T-helper 9 cell (primary cell): Measurements from ENCODE around the gene PRX.

ENCODE experiments used
- DNase-seq: peaks from one replicate; pipeline ENCODE4 v3.0.0-alpha.2; 2020

The PRX gene

DNA sequence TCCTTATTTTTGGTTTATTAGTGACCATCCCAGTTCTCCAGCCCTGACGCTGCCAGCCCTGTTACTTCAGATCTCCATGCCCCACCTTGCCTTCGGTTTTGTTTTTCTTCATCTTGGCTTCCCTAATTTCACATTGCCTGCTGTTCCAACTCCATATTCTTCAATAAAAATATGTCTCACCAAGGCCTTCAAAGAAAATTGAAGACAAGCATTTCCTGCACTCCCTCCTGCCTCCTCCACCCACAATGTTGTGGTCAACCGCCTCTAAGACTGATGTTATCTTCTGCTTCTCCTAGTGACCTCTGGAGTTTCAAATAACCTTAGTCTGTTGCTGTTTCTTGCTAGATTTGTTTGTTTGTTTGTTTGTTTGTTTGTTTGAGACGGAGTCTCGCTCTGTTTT, 50.1 kb downstream of the PRX start:
- DNase-seq = no peak

GRCh38 chr19:40362160-40362559, 51.0 kb downstream of the PRX start:
- DNase-seq = no peak

DNA sequence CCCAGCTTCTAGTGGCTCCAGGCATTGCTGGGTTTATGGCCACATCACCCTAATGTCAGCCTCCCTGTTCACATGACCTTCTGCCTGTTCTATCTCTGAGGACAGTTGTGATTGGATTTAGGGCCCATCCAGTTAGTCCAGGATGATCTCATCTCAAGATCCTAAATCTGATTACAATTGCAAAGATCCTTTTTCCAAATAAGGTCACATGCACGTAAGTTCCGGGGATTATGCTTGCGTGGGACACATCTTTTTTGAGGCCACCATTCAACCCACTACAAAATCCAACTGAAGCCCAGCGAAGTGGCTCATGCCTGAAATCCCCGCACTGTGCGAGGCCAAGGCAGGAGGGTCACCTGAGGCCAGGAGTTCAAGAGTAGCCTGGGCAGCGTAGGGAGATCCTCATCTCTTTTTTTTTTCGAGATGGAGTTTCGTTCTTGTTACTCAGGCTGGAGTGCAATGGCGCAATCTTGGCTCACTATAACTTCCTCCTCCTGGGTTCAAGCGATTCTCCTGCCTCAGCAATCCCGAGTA, 52.4 kb downstream of the PRX start:
- DNase-seq = no peak

- DNase-seq = no peak
These were observed 53.0 kb downstream of the PRX start for GRCh38 chr19:40360020-40360707.

DNA sequence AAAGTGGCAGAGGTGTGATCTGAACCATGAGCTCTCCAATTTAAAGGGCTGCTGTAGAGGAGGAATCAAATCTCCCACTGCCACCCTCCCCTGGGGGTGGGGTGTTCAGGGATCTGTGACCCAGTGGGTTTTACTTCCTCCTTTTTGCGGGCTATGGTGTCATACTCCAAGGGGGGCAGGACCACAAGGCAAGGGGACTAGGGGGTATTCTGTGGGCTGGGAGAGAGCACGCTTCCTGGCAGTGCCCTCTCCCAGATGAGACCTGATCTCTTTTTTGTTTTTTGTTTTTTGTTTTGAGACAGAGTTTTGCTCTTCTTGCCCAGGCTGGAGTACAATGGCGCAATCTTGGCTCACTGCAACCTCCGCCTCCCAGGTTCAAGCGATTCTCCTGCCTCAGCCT, 54.4 kb downstream of the PRX start:
- DNase-seq = no peak

GRCh38 chr19:40357640-40358039, 55.5 kb downstream of the PRX start:
- DNase-seq = no peak

- DNase-seq = no peak
These were observed 56.2 kb downstream of the PRX start for GRCh38 chr19:40356681-40357595.

DNA sequence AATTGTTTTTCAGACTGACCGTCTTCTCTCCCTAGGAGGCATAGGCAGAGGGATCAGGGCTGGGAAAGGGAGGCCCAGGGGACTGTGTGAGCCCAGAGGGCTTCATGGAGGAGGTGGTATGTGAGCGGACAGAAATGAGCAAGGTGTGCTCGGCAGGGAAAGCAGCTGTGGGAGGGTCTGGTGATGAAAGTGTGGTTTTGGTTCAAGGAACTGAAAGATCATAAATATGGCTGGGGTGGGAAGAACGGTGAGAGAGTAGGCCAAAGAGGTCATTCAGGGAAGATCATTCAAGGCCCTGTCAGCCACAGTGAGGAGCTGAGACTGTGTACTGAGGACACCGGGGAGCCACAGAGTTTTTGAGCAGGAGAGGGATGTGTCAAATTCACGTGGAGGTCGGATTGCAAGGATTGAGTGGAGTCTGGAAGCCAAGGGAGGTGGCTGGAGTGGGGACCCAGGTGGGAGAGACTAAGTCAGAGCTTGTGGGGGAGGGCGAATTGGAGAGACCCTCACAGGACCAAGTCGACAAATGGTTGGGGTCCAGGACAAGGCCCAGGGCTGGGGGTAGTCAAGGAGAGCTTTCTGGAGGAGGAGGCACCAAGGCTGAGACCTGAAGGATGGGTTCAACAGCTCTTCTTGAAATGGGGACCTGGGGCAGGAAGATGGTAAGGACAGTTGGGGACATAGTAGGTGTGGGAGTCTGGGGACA, 57.0 kb downstream of the PRX start:
- no peak for DNase-seq

DNA sequence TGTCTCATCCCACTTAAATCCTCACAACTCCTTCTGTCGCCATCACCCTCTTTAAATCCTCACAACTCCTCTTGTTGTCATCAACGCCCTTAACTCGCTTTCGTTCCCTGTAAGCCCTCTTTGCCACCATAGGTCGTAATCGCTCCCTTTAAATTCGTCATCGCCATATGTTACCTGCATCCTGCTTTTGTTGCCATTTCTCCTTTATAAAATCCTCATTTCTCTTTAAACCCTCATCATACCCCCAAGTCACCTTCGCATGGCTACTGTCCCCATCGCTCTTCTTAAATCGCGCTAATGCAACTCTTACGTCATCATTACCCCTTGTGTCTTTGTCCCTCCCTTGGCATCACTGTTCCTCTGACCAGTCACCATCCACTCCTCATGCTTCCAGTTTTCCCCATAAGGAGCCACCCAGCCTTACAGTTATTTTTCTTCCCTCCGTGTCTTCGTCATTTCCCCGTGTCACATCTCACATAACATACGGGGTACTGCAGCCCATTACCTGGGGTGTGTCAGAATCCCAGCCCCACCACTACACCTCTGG, 64.1 kb downstream of the PRX start:
- DNase-seq = no peak

DNA sequence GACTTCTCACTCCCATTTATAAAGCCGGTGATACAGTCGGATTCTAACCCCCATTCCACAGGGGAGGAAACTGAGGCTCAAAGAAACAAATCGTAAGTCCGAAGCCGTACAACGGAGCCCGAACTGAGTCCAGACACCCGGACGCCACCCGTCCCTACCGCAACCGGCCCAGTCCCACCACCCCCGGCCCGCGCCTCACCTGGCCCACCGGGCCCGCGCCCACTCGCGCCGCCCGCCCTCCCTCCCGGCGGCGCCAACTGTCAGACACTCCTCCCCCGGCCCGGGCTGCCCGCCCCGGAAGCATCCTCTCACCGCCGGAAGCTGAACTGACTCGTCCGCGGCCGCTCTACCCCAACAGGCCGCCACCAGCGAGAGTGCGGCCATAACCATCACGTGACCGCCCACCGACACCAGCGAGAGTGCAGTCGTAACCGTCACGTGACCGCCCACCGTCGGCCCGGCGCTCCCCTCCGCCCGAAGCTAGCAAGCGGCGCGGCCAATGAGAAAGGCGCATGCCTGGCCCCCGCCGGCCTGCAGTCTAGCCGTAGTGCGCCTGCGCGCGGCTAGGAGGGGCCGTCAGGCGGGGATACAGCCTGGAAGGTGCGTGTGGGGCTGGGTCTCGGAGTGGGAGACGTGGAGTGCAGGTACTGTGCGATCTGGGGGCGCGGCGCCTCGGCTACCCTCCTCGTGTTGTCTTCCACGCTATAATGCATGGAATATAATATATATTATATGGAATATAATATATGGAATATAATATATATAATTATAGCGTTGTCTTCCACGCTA, 64.9 kb downstream of the PRX start, which contains the start of the genes C19orf47 and PLD3:
Gene C19orf47, minus strand, starts transcription at position 273 of the 789 bp plus-strand sequence. CDS start 6,540 bp downstream, outside the sequence.
Gene PLD3, plus strand, starts transcription at position 571 of the 789 bp plus-strand sequence. CDS start 17,789 bp downstream, outside the sequence.
- DNase-seq = peak; percentile 96

DNA sequence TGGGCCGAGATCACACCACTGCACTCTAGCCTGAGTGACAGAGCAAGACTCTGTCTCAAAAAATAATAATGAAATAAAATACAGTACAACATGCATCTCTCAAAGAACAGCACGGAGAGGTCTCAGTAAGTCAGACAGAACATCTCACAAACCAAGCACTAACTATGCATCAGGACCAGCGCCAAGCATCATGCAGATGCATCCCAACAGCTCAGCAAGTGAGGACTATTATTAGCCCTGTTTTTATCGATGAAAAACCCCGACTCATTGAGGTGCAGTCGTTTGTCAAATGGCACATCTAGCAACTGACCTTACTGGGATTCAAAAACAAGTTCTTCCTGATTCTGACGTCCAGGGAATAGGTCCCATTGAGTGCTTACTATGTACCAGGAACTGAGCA, 68.8 kb downstream of the PRX start:
- DNase-seq = no peak
